GM23248 (cell line): ENCODE data around the gene GADD45B.

ENCODE experiments used
- EZH2 ChIP-seq: fragments of 200-600 bp; sonication (generic); IDR thresholded peaks from 2 replicates; pipeline ENCODE4 v1.6.1; 2018; ENCODE audit warnings: antibody characterized with exemption, mild to moderate bottlenecking; ENCODE audit not compliant: insufficient read depth, poor library complexity, severe bottlenecking
- EZH2phosphoT487 ChIP-seq: fragments of 200-600 bp; sonication (generic); IDR thresholded peaks from 2 replicates; pipeline ENCODE4 v1.6.1; 2018; ENCODE audit warnings: antibody characterized with exemption, moderate library complexity, mild to moderate bottlenecking, low read depth; ENCODE audit not compliant: insufficient read depth

- TF ChIP-seq EZH2 (no peak), EZH2phosphoT487 (no peak)
Observed at GRCh38 chr19:2458054-2458453, 17.9 kb upstream of the GADD45B start.
